Fibroblast of the aortic adventitia (primary cell): ENCODE measurements around the gene ATXN1. TPM values are rescaled to one million over a fixed set of nuclear protein-coding genes. Genes with fewer than 3 reads are reported as not detected.

ENCODE experiments used
- DNase-seq: peaks from one replicate; pipeline ENCODE4 v3.0.0-alpha.2; 2010; ENCODE audit warnings: low read depth
- H3K4me3 ChIP-seq: 2 replicates; pipeline ENCODE4 v1.5.1; 2011; ENCODE audit warnings: low read depth, mild to moderate bottlenecking, control low read depth, low read length, moderate library complexity
- total RNA-seq: library from RNA; depleted of rRNA; stranded (reverse); fragments of >200 nt; gene quantifications from 2 replicates; pipeline ENCODE4 v1.2.3, GENCODE V29; 2012; ENCODE audit warnings: low replicate concordance
- TF ChIP-seq, protein P1 (sequence below): IDR thresholded peaks from 2 replicates; pipeline ENCODE4 v1.5.1; 2011; ENCODE audit warnings: mild to moderate bottlenecking, low read length, control low read depth, inconsistent platforms; ENCODE audit not compliant: insufficient read depth

ATXN1 gene
- total RNA-seq, 1 donor, result 39.3 TPM

DNA sequence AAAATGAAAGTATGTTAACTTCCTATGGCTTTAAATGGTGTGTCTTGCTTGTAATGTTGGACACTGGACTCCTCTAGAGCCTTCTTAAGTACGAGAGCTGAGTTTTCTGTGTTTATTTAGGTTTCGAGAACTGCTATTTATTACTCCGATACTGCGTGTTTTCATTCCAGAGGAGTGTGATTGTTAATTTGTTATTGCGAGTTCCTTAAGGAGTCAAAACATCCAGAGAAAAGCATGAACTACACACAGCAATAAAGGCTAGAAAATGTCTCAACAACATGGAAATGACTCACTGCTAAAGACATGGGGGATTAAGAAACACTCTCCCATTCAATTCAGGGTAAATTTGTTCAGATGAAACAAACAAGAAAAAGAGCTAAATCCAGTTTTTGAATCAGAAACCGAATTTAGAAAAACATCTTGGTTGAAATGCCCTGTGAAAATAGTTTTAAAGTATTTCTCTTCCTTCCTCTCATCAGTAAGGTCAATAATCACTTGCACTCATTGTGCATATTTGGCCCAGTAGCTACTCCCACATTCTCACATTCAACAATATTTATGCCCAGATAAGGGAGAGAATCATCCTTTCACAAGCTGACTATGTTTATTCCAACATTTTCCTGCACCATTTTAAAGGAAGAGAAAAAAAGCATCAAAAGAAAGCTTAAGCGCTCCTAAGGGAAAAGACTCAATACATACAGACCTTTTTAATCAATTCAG, 36.0 kb downstream of the ATXN1 start:
- peak overlapping the region; percentile 26 for H3K4me3 ChIP-seq
- TF ChIP-seq, protein P1, sequence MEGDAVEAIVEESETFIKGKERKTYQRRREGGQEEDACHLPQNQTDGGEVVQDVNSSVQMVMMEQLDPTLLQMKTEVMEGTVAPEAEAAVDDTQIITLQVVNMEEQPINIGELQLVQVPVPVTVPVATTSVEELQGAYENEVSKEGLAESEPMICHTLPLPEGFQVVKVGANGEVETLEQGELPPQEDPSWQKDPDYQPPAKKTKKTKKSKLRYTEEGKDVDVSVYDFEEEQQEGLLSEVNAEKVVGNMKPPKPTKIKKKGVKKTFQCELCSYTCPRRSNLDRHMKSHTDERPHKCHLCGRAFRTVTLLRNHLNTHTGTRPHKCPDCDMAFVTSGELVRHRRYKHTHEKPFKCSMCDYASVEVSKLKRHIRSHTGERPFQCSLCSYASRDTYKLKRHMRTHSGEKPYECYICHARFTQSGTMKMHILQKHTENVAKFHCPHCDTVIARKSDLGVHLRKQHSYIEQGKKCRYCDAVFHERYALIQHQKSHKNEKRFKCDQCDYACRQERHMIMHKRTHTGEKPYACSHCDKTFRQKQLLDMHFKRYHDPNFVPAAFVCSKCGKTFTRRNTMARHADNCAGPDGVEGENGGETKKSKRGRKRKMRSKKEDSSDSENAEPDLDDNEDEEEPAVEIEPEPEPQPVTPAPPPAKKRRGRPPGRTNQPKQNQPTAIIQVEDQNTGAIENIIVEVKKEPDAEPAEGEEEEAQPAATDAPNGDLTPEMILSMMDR, result no peak
- peak; percentile 81 for DNase-seq

DNA sequence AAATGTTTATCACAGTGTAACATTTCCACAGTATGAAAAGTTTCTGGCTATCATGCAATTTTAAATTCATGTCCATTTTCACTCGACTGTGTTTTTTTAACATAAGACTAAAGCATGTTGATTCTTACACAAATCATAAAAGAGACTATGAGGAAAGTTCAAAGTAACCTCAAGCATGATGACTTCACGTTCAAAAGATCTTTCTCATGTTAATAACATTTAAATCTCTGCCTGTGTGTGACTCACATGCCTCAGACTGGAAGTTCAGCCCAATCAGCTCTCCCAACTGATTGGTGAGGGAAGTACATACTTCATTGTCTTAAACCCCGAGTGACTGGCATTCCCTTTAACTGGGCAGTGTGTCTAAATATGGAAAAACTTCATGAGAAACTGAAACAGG, 37.4 kb downstream of the ATXN1 start:
- TF ChIP-seq, protein P1, result no peak
- no peak overlapping the region for H3K4me3 ChIP-seq
- DNase-seq, result peak; percentile 94

DNA sequence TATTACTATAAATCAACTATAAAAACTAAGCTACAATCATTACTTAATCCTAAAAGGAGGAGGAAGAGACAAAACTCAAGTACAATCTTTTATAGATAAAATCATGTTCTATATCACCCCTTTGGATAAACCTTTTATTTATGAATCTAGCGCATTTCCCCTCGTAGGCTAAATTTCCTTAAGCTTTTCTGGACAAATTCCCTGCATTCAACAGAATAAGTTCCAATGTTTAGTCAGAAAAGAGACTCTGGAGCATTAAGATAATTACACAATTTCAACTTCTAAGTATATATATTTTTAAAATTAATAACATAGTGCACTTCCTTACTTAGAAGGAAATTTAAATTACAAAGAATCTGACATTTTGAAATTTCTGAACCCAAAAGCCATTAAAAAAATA, 37.9 kb downstream of the ATXN1 start:
- DNase-seq, result no peak
- TF ChIP-seq, protein P1, result no peak
- no peak overlapping the region for H3K4me3 ChIP-seq

DNA sequence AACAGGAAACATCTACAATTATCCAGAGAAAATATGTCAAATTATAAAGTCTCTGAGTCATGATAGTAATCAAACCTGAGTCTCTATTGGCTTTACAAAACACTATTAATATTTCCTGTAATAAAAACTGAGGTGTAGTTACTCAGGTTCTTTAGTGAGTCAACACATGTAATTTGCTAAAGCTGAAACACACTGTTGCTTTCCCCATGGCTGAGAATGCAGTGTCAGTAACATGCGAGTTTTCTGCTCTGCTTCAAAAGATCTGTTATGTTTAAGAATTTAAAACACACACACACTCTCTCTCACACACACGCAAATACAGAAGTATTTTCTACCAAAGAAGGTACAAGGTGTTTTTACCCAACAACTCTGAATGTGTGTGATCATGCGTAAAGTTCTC, 38.6 kb downstream of the ATXN1 start:
- TF ChIP-seq, protein P1, result no peak
- DNase-seq, result no peak
- no peak overlapping the region for H3K4me3 ChIP-seq

DNA sequence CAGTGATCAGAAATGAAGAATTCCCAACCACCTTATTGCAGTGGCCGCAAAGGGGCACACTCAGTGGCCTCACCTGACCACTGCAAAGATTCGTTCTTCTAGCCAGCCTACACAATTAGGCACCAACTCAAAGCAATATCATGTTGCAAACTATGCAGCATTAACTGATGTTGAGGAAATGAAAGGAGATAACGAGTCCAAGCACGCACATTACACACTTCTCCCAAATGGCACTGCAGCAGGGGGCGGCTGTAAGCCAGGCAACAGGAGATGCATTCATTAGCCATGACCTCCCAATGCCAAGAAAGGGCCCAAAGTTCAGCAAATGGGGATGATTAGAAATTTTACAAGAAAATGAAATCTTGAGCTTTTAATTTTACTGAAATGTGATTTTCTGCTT, 39.3 kb downstream of the ATXN1 start:
- DNase-seq, result no peak
- H3K4me3 ChIP-seq, result no peak overlapping the region
- TF ChIP-seq, protein P1, result no peak

DNA sequence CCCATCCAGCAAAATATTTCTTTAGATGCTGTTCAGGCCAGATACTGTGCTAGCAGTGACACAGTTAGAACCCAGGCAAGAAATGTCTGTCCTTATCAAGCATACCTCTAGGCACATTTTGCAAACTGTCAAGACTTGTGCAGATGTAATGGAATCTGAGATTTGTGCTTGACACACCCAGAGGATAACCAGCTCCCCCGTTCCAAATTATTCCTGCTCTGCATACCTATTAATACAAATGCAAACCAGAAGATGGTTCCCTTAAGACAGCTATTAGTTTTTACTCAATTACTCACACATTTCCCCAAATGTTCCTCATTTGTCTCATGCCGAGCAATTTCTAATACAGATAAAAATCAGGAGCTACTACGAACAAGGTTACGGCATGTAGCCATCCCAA, 40.4 kb downstream of the ATXN1 start:
- DNase-seq, result no peak
- no peak overlapping the region for H3K4me3 ChIP-seq
- TF ChIP-seq, protein P1, result no peak

DNA sequence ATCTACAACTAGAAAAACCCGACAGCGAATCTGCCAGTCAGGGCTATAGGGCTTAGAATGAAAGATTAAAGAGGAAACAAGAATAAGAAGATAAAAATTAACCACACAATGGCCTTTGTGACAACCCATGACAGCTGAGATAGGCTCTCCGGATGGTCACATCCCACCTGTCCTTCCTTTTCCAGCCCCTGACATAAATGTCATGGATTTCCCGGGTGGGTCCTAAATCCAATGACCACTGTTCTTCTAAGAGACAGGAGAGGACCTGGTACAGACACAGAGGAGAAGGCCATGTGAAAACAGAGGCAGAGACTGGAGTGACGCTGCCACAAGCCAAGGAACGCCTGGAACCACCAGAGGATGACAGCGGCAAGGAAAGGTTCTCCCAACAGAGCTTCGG, 41.8 kb downstream of the ATXN1 start:
- H3K4me3 ChIP-seq, result no peak overlapping the region
- TF ChIP-seq, protein P1, result no peak
- no peak for DNase-seq
